HG03571 (cell line): ENCODE results near the gene PALLD.

ENCODE experiments used
- ATAC-seq: cut with Tn5 transposase; IDR thresholded peaks from one replicate; pipeline ENCODE4 v1.9.1; 2021; ENCODE audit not compliant: unreplicated experiment

The PALLD gene

DNA sequence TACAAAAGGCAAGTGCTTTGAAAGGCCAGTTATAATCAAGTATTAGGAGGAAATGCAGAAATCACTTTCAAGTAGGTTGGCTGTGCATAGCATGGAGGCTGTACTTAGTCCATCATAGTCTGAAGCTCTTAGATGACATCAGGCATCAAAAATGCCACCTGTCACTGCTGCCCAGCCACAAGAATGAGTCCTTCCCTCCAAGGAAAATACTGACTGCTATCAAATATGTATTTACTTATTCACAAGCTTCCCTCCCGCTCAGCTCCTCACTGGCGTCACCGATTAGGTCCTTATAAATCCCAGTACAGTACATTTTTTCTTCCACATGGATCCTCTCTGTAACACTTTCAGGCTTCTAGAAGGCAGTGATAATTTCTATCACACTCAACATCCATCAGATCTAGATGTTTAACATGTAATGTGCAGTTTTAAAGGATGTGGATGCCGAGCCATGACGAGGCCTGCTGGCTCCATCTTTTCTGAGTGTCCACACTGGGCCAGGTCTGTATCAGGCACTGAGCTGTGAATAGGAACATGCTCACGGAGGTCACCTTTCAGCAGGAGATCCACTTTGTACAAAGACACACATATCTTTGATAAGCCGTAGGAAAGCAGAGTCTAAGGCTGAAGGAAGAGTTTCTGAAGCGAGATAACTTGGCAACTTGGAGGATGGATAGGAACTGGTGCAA, 121.9 kb downstream of the PALLD start:
- no peak for ATAC-seq

DNA sequence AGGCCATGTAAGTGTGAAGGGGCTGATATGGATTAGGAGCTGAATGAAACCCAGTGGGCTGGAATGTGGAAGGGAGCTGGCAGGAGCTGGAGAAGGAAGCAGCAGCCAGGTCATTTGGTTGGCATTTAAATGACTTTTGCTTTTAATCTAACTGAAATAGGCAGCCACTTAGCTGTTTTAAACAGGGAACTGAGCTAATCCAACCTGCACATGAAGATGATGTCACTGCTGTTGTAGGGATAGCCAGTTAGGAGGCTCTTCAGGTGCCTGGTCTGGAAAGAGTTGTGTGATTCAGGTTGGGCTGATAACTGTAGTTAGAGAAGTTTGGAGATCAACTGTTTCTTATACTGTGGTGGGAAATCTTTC, 122.4 kb downstream of the PALLD start:
- ATAC-seq = no peak

GRCh38 chr4:168621806-168622589, 125.1 kb downstream of the PALLD start:
- ATAC-seq = no peak

DNA sequence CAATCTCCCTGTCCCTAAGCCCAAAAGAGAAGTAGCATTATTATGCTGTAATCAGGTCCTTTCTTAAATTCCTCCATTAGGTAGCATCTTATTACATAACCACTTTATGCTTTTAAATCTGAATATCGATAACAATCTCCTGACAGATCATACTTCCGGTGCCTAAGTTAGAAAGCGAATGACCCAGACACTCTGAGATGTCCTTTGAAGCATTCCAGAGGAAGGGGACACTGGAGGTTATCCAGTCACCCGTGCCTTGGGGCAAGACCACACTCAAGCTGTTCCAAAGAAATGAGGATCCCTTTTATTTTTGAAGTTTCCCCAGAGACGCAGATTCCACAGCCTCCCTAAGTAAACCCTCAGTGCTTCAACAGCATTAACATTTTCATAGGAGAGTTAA, 125.7 kb downstream of the PALLD start:
- ATAC-seq = no peak

DNA sequence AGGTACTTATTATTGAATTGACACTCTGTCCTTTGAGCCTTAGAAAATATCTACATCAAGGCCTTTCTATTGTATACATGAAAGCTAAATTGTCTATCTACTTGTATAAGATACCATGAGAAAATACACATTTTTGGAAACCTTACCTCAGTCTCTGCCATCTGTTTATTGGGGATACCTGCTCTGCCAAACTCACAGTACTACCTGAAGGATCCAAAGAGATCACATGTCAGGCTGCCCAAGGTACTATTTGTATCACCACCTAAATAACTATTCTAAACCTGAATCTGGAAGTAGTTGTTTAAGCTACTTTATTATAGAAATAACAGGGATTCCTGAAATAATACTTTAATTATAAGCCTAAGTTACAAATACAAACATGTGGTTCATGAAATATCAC, 126.2 kb downstream of the PALLD start:
- no peak for ATAC-seq

DNA sequence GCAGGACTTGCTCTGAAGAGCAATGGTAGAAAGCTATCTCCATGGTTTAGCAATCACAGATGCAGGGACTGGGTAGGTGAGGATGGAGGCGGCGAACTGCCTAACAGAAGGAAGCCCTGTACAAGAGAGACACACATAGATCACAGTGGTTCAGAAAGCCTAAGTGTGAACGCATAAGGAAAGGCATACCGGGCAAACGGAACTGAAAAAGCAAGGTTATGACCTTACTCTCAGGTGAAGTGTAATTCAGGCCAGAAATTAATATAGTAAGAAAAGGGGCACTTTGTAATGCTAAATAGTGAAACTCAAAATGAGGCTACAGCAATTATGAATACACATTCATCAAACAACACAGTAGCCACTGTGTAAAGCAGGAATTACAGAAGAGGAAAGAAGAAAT, 126.6 kb downstream of the PALLD start:
- no peak for ATAC-seq

- ATAC-seq = no peak
These were observed 131.4 kb downstream of the PALLD start for GRCh38 chr4:168628251-168628650.

GRCh38 chr4:168629566-168629965, 132.7 kb downstream of the PALLD start:
- no peak for ATAC-seq

GRCh38 chr4:168630445-168631187, 133.8 kb downstream of the PALLD start:
- no peak for ATAC-seq

DNA sequence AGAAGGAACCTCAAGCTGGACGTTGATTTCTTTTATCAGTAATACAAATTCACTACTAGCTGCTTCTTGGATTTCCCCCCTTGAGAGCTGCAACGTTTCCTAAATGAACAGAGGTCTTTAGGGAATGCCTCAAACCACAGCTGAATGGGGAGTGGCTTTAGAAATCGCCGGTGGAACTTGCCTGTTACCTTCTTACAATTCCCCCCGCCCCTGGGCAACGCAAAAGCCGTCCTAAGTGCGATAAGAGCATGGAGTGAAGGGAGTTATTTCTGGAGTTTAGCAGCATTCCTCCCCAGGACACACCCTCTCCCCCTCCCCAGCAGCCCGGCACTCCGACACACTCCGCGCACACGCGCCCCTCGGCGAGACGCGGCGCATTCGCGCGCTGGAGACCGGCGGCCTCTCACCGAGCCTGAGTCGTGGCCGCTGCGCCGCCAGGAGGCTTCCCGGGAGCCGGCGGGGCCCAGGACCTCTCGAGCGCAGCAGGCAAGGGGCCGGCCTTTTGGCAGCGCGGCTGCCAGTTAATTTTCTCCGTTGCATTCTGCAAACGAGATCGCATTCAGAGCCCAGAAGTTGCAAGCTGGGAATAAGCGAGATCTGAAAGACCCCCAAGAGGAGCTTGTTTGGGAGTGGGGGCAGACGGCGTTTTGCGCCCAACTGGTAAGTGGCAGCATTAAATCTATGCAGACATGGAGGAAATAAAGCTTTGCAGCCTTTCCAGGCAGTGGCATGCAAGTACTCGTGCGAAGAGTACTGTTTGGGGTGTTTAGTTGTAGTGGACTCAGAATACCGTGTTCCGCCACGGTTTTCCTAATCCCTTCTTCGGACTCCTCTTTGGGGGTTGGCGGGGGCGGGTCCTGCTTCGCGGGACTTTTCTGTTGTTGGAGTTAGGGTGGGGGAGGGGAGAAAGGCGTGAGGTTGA, 134.7 kb downstream of the PALLD start:
- ATAC-seq = no peak

- ATAC-seq = no peak
These were observed 135.5 kb downstream of the PALLD start for GRCh38 chr4:168632301-168632725.

GRCh38 chr4:168633064-168633463, 136.2 kb downstream of the PALLD start:
- ATAC-seq = no peak

- ATAC-seq = no peak
These were observed 136.6 kb downstream of the PALLD start for GRCh38 chr4:168633496-168633895.

DNA sequence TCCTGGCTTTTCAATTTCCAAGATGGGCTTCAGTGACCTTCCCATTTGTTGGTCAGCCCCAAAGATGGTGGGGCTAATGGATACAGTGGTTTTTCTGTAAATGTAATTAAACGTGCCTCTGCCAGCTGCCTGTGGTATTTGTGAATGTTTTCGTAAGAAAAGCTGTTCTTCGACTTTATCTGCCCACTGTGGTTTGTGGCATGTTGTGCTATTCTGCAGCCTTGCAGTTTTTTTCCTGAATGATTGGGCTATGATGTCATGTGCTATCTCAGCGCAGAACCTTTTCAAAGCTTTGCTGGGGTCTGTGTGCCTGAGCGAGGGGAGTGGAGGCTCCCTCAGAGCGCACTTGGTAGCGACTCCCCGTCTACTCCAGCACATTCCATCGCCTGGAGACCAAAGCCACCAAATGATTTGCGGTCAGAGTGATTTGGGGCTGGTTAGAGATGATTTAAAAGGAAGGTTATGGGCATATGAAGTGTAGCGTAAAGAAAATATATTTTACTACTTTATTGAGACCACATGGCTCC, 137.5 kb downstream of the PALLD start:
- no peak for ATAC-seq

DNA sequence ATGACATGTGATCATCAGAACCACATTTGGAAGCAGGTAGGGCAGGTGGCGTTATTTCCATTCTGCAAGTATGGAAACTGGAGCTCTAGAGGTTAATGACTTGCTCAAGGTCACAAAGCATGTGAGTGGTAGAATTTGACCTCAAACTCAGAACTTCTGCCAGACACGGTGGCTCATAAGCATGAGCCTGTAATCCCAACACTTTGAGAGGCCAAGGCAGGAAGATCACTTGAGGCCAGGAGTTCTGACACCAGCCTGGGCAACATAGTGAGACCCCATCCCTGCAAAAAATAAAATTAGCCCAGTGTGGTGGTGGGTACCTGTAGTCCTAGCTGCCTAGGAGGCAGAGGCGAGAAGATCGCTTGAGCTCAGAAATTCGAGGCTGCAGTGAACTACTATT, 139.2 kb downstream of the PALLD start:
- ATAC-seq = no peak

- ATAC-seq = no peak
These were observed 139.8 kb downstream of the PALLD start for GRCh38 chr4:168636506-168637196.

DNA sequence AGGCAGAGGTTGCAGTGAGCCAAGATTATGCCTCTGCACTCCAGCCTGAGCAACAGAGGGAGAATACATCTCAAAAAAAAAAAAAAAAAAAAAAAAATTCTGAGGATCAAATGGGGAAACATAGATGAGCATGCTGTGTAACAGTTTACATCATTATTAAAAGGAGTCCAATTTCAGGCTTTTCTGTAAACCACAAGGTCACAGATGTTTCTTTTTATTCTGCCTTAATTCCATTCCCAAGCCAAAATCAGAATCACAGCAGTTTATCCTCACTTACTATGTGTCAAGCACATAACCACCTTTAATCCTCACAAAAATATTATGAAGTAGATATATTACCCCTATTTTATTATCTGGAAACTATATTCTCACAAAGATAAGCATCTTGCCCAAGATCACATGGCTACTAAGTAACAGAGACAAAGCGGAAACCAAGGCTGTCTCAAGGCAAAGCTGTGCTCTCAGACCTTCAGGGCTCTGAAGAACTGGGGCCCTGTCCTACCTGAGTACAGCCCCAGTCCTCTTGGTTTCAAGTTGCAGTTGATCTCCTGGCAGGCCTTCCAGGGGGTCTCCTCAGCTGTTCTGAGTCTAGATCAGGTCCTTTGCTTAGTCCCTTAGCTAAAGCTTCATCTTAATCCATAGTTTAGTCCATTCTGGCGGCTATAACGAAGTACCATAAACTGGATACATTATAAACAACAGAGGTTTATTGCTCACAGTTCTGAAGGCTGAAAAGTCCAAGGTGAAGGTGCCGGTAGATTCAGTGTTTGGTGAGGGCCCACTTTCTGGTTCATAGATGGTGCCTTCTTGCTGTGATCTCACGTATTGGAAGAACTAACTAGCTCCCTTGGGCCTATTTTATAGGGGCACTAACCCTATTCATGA, 141.3 kb downstream of the PALLD start:
- no peak for ATAC-seq

GRCh38 chr4:168639914-168640313, 143.1 kb downstream of the PALLD start:
- no peak for ATAC-seq

DNA sequence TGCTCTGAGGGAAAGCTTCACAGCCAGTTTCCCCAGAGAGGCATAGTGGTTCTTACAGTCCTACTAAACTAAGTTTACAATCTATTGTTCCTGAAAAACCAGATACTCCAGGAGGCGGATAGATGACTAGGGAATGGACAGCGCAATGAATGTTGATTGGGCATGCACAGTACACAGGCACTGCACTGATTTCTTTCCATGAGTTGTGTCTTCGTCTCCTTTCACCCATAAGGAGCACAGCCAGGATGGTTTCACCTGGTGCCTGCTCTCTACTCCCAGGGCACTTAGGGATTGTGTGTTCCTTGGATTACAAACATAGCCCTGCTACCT, 144.9 kb downstream of the PALLD start:
- no peak for ATAC-seq
